Measurements from ENCODE around the gene DNM2. TPM values are rescaled to one million over a fixed set of nuclear protein-coding genes. Genes with fewer than 3 reads are reported as not detected.
"Not testable (repeated sequence)": the region's sequence is repeated elsewhere in the genome, so short reads cannot be mapped to it uniquely, and the experiment has no call there.

The DNM2 gene
- 77.4 and 107 TPM in 2 replicates for total RNA-seq

- peak; percentile 100 for DNase-seq (ENCODE audit: low read depth in 2 of 2)
Observed at GRCh38 chr19:10717356-10718204, at the start of gene DNM2. DNM2 (plus strand) TSS chr19:10718079; CDS start chr19:10718243, 164 bp downstream.

- DNase-seq (ENCODE audit: low read depth in 2 of 2) = no peak
Observed at GRCh38 chr19:10669246-10669645, 48.6 kb upstream of the DNM2 start.

GRCh38 chr19:10670182-10670581, 47.7 kb upstream of the DNM2 start:
- no peak for DNase-seq (ENCODE audit: low read depth in 2 of 2)

GRCh38 chr19:10670876-10671804, 46.7 kb upstream of the DNM2 start:
- DNase-seq (ENCODE audit: low read depth in 2 of 2) = no peak

GRCh38 chr19:10671922-10672321, 46.0 kb upstream of the DNM2 start:
- DNase-seq (ENCODE audit: low read depth in 2 of 2) = not testable (repeated sequence)

- DNase-seq (ENCODE audit: low read depth in 2 of 2) = not testable (repeated sequence)
Observed at GRCh38 chr19:10675214-10675613, 42.7 kb upstream of the DNM2 start.

- no peak for DNase-seq (ENCODE audit: low read depth in 2 of 2)
Observed at GRCh38 chr19:10677751-10678150, 40.1 kb upstream of the DNM2 start.

- no peak for DNase-seq (ENCODE audit: low read depth in 2 of 2)
Observed at GRCh38 chr19:10678813-10679212, 39.1 kb upstream of the DNM2 start.

GRCh38 chr19:10679743-10680142, 38.1 kb upstream of the DNM2 start:
- no peak for DNase-seq (ENCODE audit: low read depth in 2 of 2)

GRCh38 chr19:10680545-10681135, 37.2 kb upstream of the DNM2 start:
- no peak for DNase-seq (ENCODE audit: low read depth in 2 of 2)

GRCh38 chr19:10681658-10682057, 36.2 kb upstream of the DNM2 start:
- no peak for DNase-seq (ENCODE audit: low read depth in 2 of 2)

GRCh38 chr19:10682397-10683063, 35.3 kb upstream of the DNM2 start:
- no peak for DNase-seq (ENCODE audit: low read depth in 2 of 2)

GRCh38 chr19:10683064-10683426, 34.8 kb upstream of the DNM2 start:
- no peak for DNase-seq (ENCODE audit: low read depth in 2 of 2)

- no peak for DNase-seq (ENCODE audit: low read depth in 2 of 2)
Observed at GRCh38 chr19:10683582-10683981, 34.3 kb upstream of the DNM2 start.

- DNase-seq (ENCODE audit: low read depth in 2 of 2) = no peak
Observed at GRCh38 chr19:10685210-10685609, 32.7 kb upstream of the DNM2 start.

- DNase-seq (ENCODE audit: low read depth in 2 of 2) = no peak
Observed at GRCh38 chr19:10686193-10686592, 31.7 kb upstream of the DNM2 start.

- no peak for DNase-seq (ENCODE audit: low read depth in 2 of 2)
Observed at GRCh38 chr19:10686661-10687517, 31.0 kb upstream of the DNM2 start.

- no peak for DNase-seq (ENCODE audit: low read depth in 2 of 2)
Observed at GRCh38 chr19:10687518-10688288, 30.2 kb upstream of the DNM2 start.

- DNase-seq (ENCODE audit: low read depth in 2 of 2) = no peak
Observed at GRCh38 chr19:10688545-10689280, 29.2 kb upstream of the DNM2 start.

Measured in dermis microvascular lymphatic vessel endothelial cell (primary cell).